Astrocyte (in vitro differentiated cells and primary cell): ENCODE measurements around the gene OR2S2.

Experiments
- EZH2 ChIP-seq: IDR thresholded peaks from 2 replicates; pipeline ENCODE4 v1.6.1; 2012; ENCODE audit warnings: mild to moderate bottlenecking, low read length, inconsistent platforms; ENCODE audit not compliant: insufficient read depth
- TF ChIP-seq, protein P1 (sequence below): IDR thresholded peaks from 2 replicates; pipeline ENCODE4 v1.5.1; 2011; ENCODE audit warnings: low read depth, mild to moderate bottlenecking, inconsistent platforms, low read length, moderate library complexity; ENCODE audit not compliant: insufficient read depth

DNA sequence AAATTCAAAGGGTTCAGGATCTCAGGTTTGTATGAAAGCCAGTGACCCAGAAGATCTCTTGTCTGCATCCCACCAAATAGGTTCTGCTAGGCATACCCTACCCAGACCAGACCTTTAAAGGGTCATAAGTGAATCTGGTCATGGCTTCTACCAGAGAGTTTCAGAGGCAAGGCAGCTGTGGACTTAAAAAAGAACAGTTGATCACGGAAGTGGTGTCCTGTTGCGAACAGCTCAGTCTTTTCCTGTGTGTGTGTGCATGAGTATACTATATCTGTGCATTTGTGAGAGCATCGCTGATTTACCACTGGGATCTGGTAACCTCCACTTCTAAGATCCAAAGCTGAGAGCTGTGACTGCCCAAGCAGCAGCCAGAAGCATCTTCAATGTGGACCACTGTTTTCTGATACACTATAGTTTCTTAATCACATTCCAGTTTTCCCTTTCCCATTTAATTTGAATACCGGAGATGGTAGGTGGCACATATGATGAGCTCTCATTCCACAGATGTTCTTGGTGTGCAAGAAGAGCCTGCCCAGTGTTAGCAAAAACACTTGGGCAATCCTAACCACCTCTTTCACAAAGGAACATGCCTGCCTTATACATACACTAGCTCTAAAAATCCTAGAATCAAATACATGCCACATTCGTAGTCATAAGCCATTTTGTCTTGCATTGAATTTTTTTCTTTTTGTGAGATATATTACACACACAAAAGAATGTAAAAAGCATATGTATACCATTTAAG is 36.2 kb upstream of the OR2S2 start:
- TF ChIP-seq, protein P1, sequence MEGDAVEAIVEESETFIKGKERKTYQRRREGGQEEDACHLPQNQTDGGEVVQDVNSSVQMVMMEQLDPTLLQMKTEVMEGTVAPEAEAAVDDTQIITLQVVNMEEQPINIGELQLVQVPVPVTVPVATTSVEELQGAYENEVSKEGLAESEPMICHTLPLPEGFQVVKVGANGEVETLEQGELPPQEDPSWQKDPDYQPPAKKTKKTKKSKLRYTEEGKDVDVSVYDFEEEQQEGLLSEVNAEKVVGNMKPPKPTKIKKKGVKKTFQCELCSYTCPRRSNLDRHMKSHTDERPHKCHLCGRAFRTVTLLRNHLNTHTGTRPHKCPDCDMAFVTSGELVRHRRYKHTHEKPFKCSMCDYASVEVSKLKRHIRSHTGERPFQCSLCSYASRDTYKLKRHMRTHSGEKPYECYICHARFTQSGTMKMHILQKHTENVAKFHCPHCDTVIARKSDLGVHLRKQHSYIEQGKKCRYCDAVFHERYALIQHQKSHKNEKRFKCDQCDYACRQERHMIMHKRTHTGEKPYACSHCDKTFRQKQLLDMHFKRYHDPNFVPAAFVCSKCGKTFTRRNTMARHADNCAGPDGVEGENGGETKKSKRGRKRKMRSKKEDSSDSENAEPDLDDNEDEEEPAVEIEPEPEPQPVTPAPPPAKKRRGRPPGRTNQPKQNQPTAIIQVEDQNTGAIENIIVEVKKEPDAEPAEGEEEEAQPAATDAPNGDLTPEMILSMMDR, result no peak
- TF ChIP-seq EZH2, result no peak
